SK-MEL-5 (cell line): ENCODE measurements around the gene SPACA6. TPM values are rescaled to one million over a fixed set of nuclear protein-coding genes. Genes with fewer than 3 reads are reported as not detected.

ENCODE experiments used
- DNase-seq: peaks from one replicate; pipeline ENCODE4 v3.0.0-alpha.2; 2016; ENCODE audit warnings: low read depth, low spot score
- in situ Hi-C: cut with HindIII; loops from 2 replicates; pipeline ENCODE4 v1.10.0; 2016; ENCODE audit warnings: low sequenced_read_pairs, high pct_unique_total_duplicates, low pct_unique_long_range_greater_than_20kb
- small RNA-seq, 2 experiments: library from RNA; depleted of rRNA; stranded (forward); fragments of <200 nt; gene quantifications; one replicate each; pipeline ENCODE3, GENCODE V24; 2014
- total RNA-seq: library from RNA; depleted of rRNA; stranded (reverse); fragments of >200 nt; shearing (Covaris generic); gene quantifications from 2 replicates; pipeline ENCODE4 v1.2.3, GENCODE V29; 2014; rRNA removed

The SPACA6 gene
- total RNA-seq, 1 experiment from 2014 or later: 3.5 TPM

DNA sequence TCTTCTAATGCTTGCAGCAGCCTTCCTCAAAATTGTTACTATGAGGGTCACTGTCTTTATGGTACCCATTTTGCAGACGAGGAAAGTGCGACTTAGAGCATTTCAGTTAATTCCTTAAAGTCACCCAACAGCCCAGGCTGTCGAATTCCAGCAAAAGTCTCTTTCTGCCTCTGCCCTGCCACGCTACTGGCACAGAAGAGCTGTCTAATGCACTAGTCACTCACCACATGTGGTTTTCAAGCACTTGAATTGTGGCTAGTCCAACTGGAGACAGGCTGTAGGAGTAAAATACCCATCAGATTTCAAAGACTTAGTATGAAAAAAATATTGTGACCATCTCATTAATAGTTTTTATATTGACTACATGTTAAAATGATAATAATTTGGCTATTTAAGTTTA, 56.8 kb downstream of the SPACA6 start:
- DNase-seq: no peak
- in situ Hi-C loops: no loop called here

DNA sequence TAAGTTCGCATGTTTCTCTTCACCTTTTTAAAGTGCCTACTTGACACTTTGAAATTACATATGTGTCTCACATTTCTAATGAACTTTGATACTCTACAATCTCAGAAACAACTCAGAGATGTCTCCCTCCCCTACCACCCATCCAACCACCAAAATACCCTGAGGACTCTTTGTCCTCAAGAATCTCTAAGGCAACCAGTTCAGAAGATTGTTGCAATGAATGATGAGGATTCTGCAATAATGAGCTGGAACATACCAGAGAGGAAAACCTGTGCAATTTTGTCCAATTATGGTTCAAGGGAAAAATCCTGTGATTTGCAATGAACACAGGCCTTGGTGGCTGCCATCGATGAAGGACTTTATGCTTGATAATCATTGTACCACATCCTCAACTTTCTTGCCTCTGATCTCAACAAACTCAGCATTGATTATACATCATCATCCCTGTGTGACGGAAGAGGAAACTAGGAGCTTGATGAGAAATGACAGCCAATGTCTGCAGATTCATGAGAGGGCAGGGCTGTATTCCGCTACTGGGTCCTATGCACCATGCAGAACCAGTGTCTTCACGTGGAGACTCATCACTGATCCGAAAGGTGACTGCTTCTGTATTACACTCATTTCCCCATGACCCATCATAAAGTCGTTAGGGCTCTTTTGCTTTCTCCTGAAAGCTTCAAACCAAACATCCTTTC, 57.4 kb downstream of the SPACA6 start:
- in situ Hi-C loops: no loop called here
- no peak for DNase-seq

DNA sequence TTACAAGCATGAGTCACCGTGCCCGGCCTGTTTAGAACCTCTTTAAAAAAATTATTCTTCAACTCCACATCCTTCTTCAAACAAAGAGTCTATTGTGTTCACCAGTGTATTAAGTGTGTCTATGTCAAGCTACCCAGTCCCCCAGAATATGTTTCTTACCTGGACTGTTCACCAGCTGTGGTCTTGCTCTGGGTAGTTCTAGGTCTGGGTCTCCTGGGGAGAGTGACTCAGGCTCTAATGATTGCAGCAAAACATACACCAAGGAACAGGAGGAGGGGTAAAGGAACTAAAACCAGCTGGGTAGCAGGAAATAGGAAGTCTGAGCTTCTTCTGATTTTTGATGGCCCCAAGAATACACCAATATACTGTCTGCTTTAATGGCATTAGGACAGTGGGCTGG, 58.5 kb downstream of the SPACA6 start, which contains the start of gene FPR1:
Gene FPR1 (minus strand): TSS at position 224 of the 400 bp plus-strand sequence. CDS start 4,884 bp downstream, outside the sequence.
- in situ Hi-C loops: no loop called here
- DNase-seq: no peak

DNA sequence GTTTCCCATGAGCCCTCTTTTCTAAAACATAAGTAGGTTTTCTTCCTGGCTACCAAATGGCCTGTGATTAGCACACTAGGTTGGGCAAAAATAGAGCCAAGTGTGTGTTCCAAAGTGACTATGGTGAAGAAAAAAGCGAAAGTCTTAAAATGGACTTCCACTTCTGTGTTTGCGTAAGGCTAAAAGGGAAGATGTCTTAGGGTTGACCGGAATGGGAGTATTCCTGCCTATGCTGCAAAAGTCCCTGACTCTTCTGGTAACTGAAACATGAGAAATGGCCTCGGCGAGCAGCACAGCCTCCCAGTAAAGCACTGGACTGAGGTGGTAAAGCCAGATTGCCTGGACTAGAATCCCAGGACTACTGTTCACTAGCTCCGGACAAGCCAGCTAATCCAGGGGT, 61.0 kb downstream of the SPACA6 start:
- in situ Hi-C loops: no loop called here
- no peak for DNase-seq

DNA sequence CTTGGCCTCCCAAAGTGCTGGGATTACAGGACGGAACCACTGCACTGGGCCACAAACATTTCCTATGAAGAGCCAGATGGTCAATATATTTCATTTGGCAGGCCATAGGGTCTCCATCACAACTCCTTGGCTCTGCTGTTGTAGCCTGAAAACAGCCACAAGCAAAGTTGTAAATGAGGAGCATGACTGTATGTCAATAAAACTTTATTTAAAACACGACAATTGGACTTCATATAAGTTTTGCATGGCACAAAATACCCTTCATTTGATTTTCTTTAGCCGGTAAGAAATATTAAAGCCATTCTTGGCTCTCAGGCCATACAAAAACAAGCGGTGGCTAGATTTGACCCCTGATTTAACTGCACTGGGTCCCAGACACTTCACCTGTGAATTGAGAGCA, 61.6 kb downstream of the SPACA6 start:
- DNase-seq: no peak
- in situ Hi-C loops: no loop called here

Small RNA genes lying within 50 kb of the gene (small RNA-seq; reads per million reads assigned to genes)
- gene AC018755.2 (0 reads per million in 2 experiments), gene MIR125A (0 reads per million in 2 experiments), gene MIR99B (0 to 0.24 reads per million in 2 experiments), gene MIRLET7E (0 reads per million in 2 experiments)

Other genes with a start within 250 kb of the SPACA6 start
- gene SIGLEC8, start 234.9 kb upstream of the SPACA6 start, total RNA-seq: not detected in 2 replicates
- gene CEACAM18, start 214.8 kb upstream of the SPACA6 start, total RNA-seq: not detected in 2 replicates
- not detected in 2 replicates for gene SIGLEC12, start 191.5 kb upstream of the SPACA6 start, total RNA-seq
- not detected in 2 replicates for gene SIGLEC6, start 161.7 kb upstream of the SPACA6 start, total RNA-seq
- gene ZNF175, start 122.0 kb upstream of the SPACA6 start, total RNA-seq: 3.0 and 4.7 TPM in 2 replicates
- not detected in 2 replicates for gene SIGLEC5, start 62.9 kb upstream of the SPACA6 start, total RNA-seq
- gene SIGLEC14, start 46.5 kb upstream of the SPACA6 start, total RNA-seq: not detected in 2 replicates
- gene HAS1, start 30.7 kb downstream of the SPACA6 start, total RNA-seq: not detected in 2 replicates
- not detected in 2 replicates for gene FPR1, start 58.5 kb downstream of the SPACA6 start, total RNA-seq
- not detected in 2 replicates for gene FPR2, start 67.8 kb downstream of the SPACA6 start, total RNA-seq
- gene FPR3, start 101.8 kb downstream of the SPACA6 start, total RNA-seq: not detected in 2 replicates
- 5.7 and 6.2 TPM in 2 replicates for gene ZNF577, start 194.6 kb downstream of the SPACA6 start, total RNA-seq
- gene ZNF649, start 211.7 kb downstream of the SPACA6 start, total RNA-seq: 7.9 and 8.0 TPM in 2 replicates
- gene ZNF613, start 234.1 kb downstream of the SPACA6 start, total RNA-seq: 7.3 and 8.1 TPM in 2 replicates